ENCODE results near the gene CHD3. TPM values are rescaled to one million over a fixed set of nuclear protein-coding genes. Genes with fewer than 3 reads are reported as not detected.

CHD3 gene
- total and polyA plus RNA-seq, 2 of the 13 experiments (the other 11 are each of a cell fraction or from before 2014, with no cell fraction given): 2.7 to 3.7 TPM

GRCh38 chr17:7931709-7932482, 43.3 kb downstream of the CHD3 start, which contains the start of the genes CNTROB and TRAPPC1 (continued):
- TF ChIP-seq GMEB1 (CRISPR knock-in tag; IDR thresholded peaks at IDR 0.05; ENCODE audit: borderline replicate concordance) (peak; percentile 68; the same call in 1 of the 2 replicates), RBFOX2 (IDR thresholded peaks at IDR 0.05; ENCODE audit: low read depth, low read length) (peak; percentile 78), ARID4A (CRISPR knock-in tag; IDR thresholded peaks at IDR 0.05; ENCODE audit: borderline replicate concordance) (peak; percentile 75), ELF3 (CRISPR knock-in tag; IDR thresholded peaks at IDR 0.05) (peak; percentile 57), NR2C2 (CRISPR knock-in tag; IDR thresholded peaks at IDR 0.05; ENCODE audit: borderline replicate concordance) (peak; percentile 88), SKI (IDR thresholded peaks at IDR 0.05; ENCODE audit: partially characterized antibody) (peak; percentile 41), EED (CRISPR knock-in tag; IDR thresholded peaks at IDR 0.05) (no peak), FOXK1 (CRISPR knock-in tag; IDR thresholded peaks at IDR 0.05; ENCODE audit: borderline replicate concordance, low read depth) (peak; percentile 60; the same call in 1 of the 2 replicates), HMGXB4 (CRISPR knock-in tag; IDR thresholded peaks at IDR 0.05; ENCODE audit: borderline replicate concordance in 1 of 2, low read depth in 1 of 2) (peak; percentile 49 to 78; a peak in 3 of 4 replicates), LCORL (IDR thresholded peaks at IDR 0.05) (no peak), LCORL (CRISPR knock-in tag; IDR thresholded peaks at IDR 0.05) (peak; percentile 24; the same call in 1 of the 2 replicates), NKX3-1 (CRISPR knock-in tag; IDR thresholded peaks at IDR 0.05) (peak; percentile 68; the same call in 1 of the 2 replicates), GATAD1 (CRISPR knock-in tag; IDR thresholded peaks at IDR 0.05) (peak; percentile 86), ZNF335 (CRISPR knock-in tag; IDR thresholded peaks at IDR 0.05) (peak; percentile 32; the same call in 1 of the 2 replicates), BORCS8-MEF2B (CRISPR knock-in tag; IDR thresholded peaks at IDR 0.05) (0 out of 2 replicates have a peak, but pooled peaks have one; percentile 48), SAFB2 (CRISPR knock-in tag; IDR thresholded peaks at IDR 0.05; ENCODE audit: borderline replicate concordance, low read depth) (no peak), ZNF484 (CRISPR knock-in tag; IDR thresholded peaks at IDR 0.05; ENCODE audit: borderline replicate concordance, low read depth) (no peak), ZNF224 (CRISPR knock-in tag; IDR thresholded peaks at IDR 0.05) (peak; percentile 65; the same call in 1 of the 2 replicates), ZNF350 (CRISPR knock-in tag; IDR thresholded peaks at IDR 0.05; ENCODE audit: borderline replicate concordance, low read depth) (peak; percentile 20; the same call in 1 of the 2 replicates), SOX5 (CRISPR knock-in tag; IDR thresholded peaks at IDR 0.05; ENCODE audit: borderline replicate concordance) (no peak), IRF2 (CRISPR knock-in tag; IDR thresholded peaks at IDR 0.05) (0 out of 2 replicates have a peak, but pooled peaks have one; percentile 52), CBX1 (IDR thresholded peaks at IDR 0.05; ENCODE audit: low read depth) (no peak)
